GM12878 (cell line): Measurements from ENCODE around the gene PRKAA1. TPM values are rescaled to one million over a fixed set of nuclear protein-coding genes. Genes with fewer than 3 reads are reported as not detected.

Experiments used
- ATAC-seq: fragments of 200-7000 bp; cut with Tn5 transposase; 3 replicates; pipeline ENCODE4 v1.9.1; 2020; ENCODE audit warnings: mild to moderate bottlenecking, moderate library complexity
- BruUV-seq: library from RNA; stranded (reverse); fragments of 400-500 nt; replicated peaks from 2 replicates; lab custom pipeline; 2021; lab: Mats Ljungman, UMichigan
- CTCF ChIA-PET: fragments of 300-600 bp; sonication (Branson Sonifier 250); formaldehyde crosslinking; extraction: SDS; loops from one replicate; lab custom pipeline; 2021; ENCODE audit warnings: inconsistent platforms; lab: Yijun Ruan, JAX
- POLR2A ChIA-PET: fragments of 350-600 bp; formaldehyde crosslinking; extraction: SDS; loops from one replicate; lab custom pipeline; 2021; ENCODE audit warnings: inconsistent platforms; lab: Charles Lee
- RAD21 ChIA-PET: fragments of 300-600 bp; sonication (Branson Sonifier 250); formaldehyde crosslinking; loops from one replicate; lab custom pipeline; 2023; ENCODE audit warnings: antibody characterized with exemption; ENCODE audit not compliant: unreplicated experiment; lab: Charles Lee
- SMC1A ChIA-PET: fragments of 300-600 bp; sonication (Branson Sonifier 250); formaldehyde crosslinking; loops from one replicate; lab custom pipeline; 2023; ENCODE audit not compliant: unreplicated experiment, uncharacterized antibody; lab: Charles Lee
- DNase-seq: peaks from one replicate; pipeline ENCODE4 v3.0.0-alpha.2; 2011; ENCODE audit warnings: low read depth, low spot score
- FAIRE-seq: peaks from 3 replicates; lab custom pipeline; 2011; peaks lifted over from hg19 to GRCh38; lab: Jason Lieb, UNC
- H2AFZ ChIP-seq: 2 replicates; pipeline ENCODE4 v1.6.0; 2011; ENCODE audit warnings: low read depth, low read length, control low read depth; ENCODE audit not compliant: control insufficient read depth
- H3K27ac ChIP-seq: 2 replicates; pipeline ENCODE4 v1.5.1; 2011; ENCODE audit warnings: control low read depth; ENCODE audit not compliant: control insufficient read depth, insufficient read depth
- H3K27me3 ChIP-seq, 2 experiments: replicated peaks in 1 of 2; 2 replicates each; pipeline versions ENCODE4 v1.6.0 to v1.6.1; 2011; ENCODE audit warnings: low read length in 1 of 2; ENCODE audit not compliant: control insufficient read depth in 2 of 2, insufficient read depth in 2 of 2
- H3K36me3 ChIP-seq, 2 experiments: 2 replicates each; pipeline ENCODE4 v1.5.1; 2011; ENCODE audit warnings: low read length in 1 of 2; ENCODE audit not compliant: control insufficient read depth in 2 of 2, insufficient read depth in 2 of 2
- H3K4me1 ChIP-seq: 2 replicates; pipeline ENCODE4 v1.6.1; 2011; ENCODE audit warnings: mild to moderate bottlenecking, low read length, moderate library complexity, mixed read lengths; ENCODE audit not compliant: control insufficient read depth, insufficient read depth
- H3K4me2 ChIP-seq: 2 replicates; pipeline ENCODE4 v1.6.0; 2011; ENCODE audit warnings: control low read depth; ENCODE audit not compliant: control insufficient read depth, insufficient read depth
- H3K4me3 ChIP-seq: fragments of 200-600 bp; sonication (generic); 2 replicates; pipeline ENCODE4 v1.5.1; 2016
- H3K79me2 ChIP-seq: 2 replicates; pipeline ENCODE4 v1.6.0; 2011; ENCODE audit warnings: low read length; ENCODE audit not compliant: control insufficient read depth, insufficient read depth
- H3K9ac ChIP-seq: 2 replicates; pipeline ENCODE4 v1.8.0; 2011; ENCODE audit warnings: low read length, control low read depth, mixed read lengths; ENCODE audit not compliant: control insufficient read depth, insufficient read depth
- H3K9me3 ChIP-seq: replicated peaks from 3 replicates; pipeline ENCODE4 v1.5.1; 2011; ENCODE audit warnings: mild to moderate bottlenecking, low read length; ENCODE audit not compliant: control insufficient read depth, insufficient read depth
- H4K20me1 ChIP-seq: 2 replicates; pipeline ENCODE4 v1.6.0; 2011; ENCODE audit not compliant: control insufficient read depth, insufficient read depth
- CEBPZ ChIP-seq: fragments of 150-350 bp; IDR thresholded peaks from 2 replicates; pipeline ENCODE4 v1.6.1; 2016; ENCODE audit warnings: low read depth, low read length
- ELK1 ChIP-seq: IDR thresholded peaks from 2 replicates; pipeline ENCODE4 v1.6.1; 2012; ENCODE audit warnings: low read depth, low read length, improper control_type of control experiment
- FOXK2 ChIP-seq: fragments of 450-650 bp; IDR thresholded peaks from 2 replicates; pipeline ENCODE4 v1.6.1; 2017; ENCODE audit warnings: mild to moderate bottlenecking, moderate library complexity
- FOXM1 ChIP-seq: IDR thresholded peaks from 2 replicates; pipeline ENCODE4 v1.6.1; 2012; ENCODE audit warnings: low read depth, mild to moderate bottlenecking, inconsistent platforms, low read length, moderate library complexity
- HDAC2 ChIP-seq: fragments of 200-600 bp; sonication (generic); IDR thresholded peaks from 2 replicates; pipeline ENCODE4 v1.6.1; 2017
- IRF4 ChIP-seq: IDR thresholded peaks from 2 replicates; pipeline ENCODE4 v1.6.1; 2011; ENCODE audit warnings: low read depth, low read length
- NBN ChIP-seq: fragments of 450-650 bp; IDR thresholded peaks from 2 replicates; pipeline ENCODE4 v1.6.1; 2016
- POLR2AphosphoS2 ChIP-seq: IDR thresholded peaks from 2 replicates; pipeline ENCODE4 v1.6.1; 2011; ENCODE audit warnings: low read depth, mild to moderate bottlenecking, low read length, improper control_type of control experiment, moderate library complexity
- RAD21 ChIP-seq: IDR thresholded peaks from 2 replicates; pipeline ENCODE4 v1.6.1; 2011; ENCODE audit warnings: mild to moderate bottlenecking, low read depth, low read length, moderate library complexity; ENCODE audit not compliant: insufficient read depth
- TARDBP ChIP-seq: IDR thresholded peaks from 2 replicates; pipeline ENCODE4 v1.6.1; 2016; ENCODE audit warnings: borderline replicate concordance
- TCF3 ChIP-seq: IDR thresholded peaks from 2 replicates; pipeline ENCODE4 v1.6.1; 2012; ENCODE audit warnings: low read depth, mild to moderate bottlenecking, low read length, borderline replicate concordance; ENCODE audit not compliant: insufficient read depth
- TCF7 ChIP-seq: IDR thresholded peaks from 2 replicates; pipeline ENCODE4 v1.6.1; 2014; ENCODE audit warnings: antibody characterized with exemption, borderline replicate concordance
- WGBS: methylation state at CpG from one replicate; pipeline ENCODE4 v1.1.6; 2016; ENCODE audit warnings: low lambda C conversion rate; ENCODE audit not compliant: insufficient replicate concordance, insufficient coverage; ENCODE audit errors: missing lambda C conversion rate; 5-methylcytosine and 5-hydroxymethylcytosine counted together
- in situ Hi-C: fragments of 300-500 bp; cut with MboI; formaldehyde crosslinking; loops from 9 replicates; pipeline ENCODE4 v1.14.3; 2018; ENCODE audit warnings: mixed read lengths
- intact Hi-C: fragments of 100-400 bp; cut with micrococcal nuclease; formaldehyde crosslinking; loops from one replicate; pipeline ENCODE4 v1.14.2; 2022; ENCODE audit not compliant: unreplicated experiment
- polyA plus RNA-seq, 11 experiments: library from polyadenylated mRNA; depleted of rRNA in 4 of 11; unstranded in 6 of 11; stranded (reverse) in 5 of 11; fragments of >200 nt; fragmentation: Nextera tagmentation in 4 of 11; fragmentation: Illumina TruSeq in 1 of 11; extraction: Ambion mirVana in 4 of 11; extraction: Trizol in 1 of 11; gene quantifications; 1 replicate in 1 of 11; 2 replicates in 10 of 11; pipeline versions ENCODE4 v1.2.1 to v1.2.3, GENCODE V29; 2011 to 2016; ENCODE audit warnings: inconsistent platforms in 2 of 11, missing spikeins in 2 of 11, low read depth in 1 of 11
- total RNA-seq, 4 experiments: library from RNA; depleted of rRNA in 3 of 4; stranded (reverse); fragments of >200 nt in 3 of 4; fragmentation: Illumina TruSeq in 1 of 4; extraction: Trizol in 1 of 4; gene quantifications; 2 replicates each; pipeline versions ENCODE4 v1.2.1 to v1.2.3, GENCODE V29; 2013 to 2021
- TF ChIP-seq, protein P1 (sequence below): fragments of 450-650 bp; IDR thresholded peaks from 2 replicates; pipeline ENCODE4 v1.6.1; 2014; ENCODE audit warnings: mild to moderate bottlenecking

Gene PRKAA1
- total and polyA plus RNA-seq, 10 of the 15 experiments (the other 5 are each of a cell fraction or from before 2014, with no cell fraction given): 13.6 to 55.5 (median 29.6) TPM

GRCh38 chr5:40780858-40781257, 17.3 kb downstream of the PRKAA1 start:
- ChIA-PET SMC1A (no interaction called here), RAD21 (no interaction called here), CTCF (interaction anchor here (0.9 to 1.4 kb wide), 2 partner anchors 9 to 21 kb away, joined by 3 read pairs; no protein-coding TSS in a partner anchor), POLR2A (no interaction called here)
- Histone ChIP-seq H2AFZ (no peak overlapping the region), H3K9ac (no peak overlapping the region), H3K4me2 (no peak overlapping the region), H3K36me3 (peaks cover 0 to 1% of the 10 kb centered on the region in 2 experiments; a peak in 2 of 4 replicates), H3K79me2 (peaks cover 25% of the 10 kb centered on the region), H4K20me1 (no peaks in the 10 kb centered on the region), H3K4me3 (no peak overlapping the region), H3K4me1 (no peaks in the 10 kb centered on the region; the same call in 1 of the 2 replicates), H3K27me3 (no peaks in the 10 kb centered on the region), H3K27ac (no peak overlapping the region), H3K9me3 (no peaks in the 10 kb centered on the region)
- DNase-seq: no peak
- intact Hi-C loops: no loop called here
- in situ Hi-C loops: no loop called here
- FAIRE-seq: no peak
- no peak for ATAC-seq
- WGBS: 93% methylated on average over 3 of the region's 3 CpGs
- no peak for TF ChIP-seq RAD21
- no peak for TF ChIP-seq FOXK2
- TF ChIP-seq ELK1: no peak
- TF ChIP-seq HDAC2: no peak
- TF ChIP-seq TARDBP: no peak
- TF ChIP-seq IRF4: no peak
- TF ChIP-seq TCF3: no peak
- TF ChIP-seq TCF7: no peak
- no peak for TF ChIP-seq NBN
- no peak for TF ChIP-seq CEBPZ
- no peak for TF ChIP-seq POLR2AphosphoS2
- TF ChIP-seq, protein P1, sequence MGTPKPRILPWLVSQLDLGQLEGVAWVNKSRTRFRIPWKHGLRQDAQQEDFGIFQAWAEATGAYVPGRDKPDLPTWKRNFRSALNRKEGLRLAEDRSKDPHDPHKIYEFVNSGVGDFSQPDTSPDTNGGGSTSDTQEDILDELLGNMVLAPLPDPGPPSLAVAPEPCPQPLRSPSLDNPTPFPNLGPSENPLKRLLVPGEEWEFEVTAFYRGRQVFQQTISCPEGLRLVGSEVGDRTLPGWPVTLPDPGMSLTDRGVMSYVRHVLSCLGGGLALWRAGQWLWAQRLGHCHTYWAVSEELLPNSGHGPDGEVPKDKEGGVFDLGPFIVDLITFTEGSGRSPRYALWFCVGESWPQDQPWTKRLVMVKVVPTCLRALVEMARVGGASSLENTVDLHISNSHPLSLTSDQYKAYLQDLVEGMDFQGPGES: no peak
- no peak for TF ChIP-seq FOXM1
- no TSS peak for BruUV-seq
